K562 (cell line): Measurements from ENCODE around the gene OPRM1. TPM values are rescaled to one million over a fixed set of nuclear protein-coding genes. Genes with fewer than 3 reads are reported as not detected.

ENCODE experiments used
- ATAC-seq: fragments of 200-7000 bp; cut with Tn5 transposase; 3 replicates; pipeline ENCODE4 v1.9.1; 2020; ENCODE audit warnings: moderate library complexity
- BruUV-seq: library from RNA; stranded (reverse); fragments of 400-500 nt; replicated peaks from 2 replicates; lab custom pipeline; 2021; lab: Mats Ljungman, UMichigan
- CTCF ChIA-PET: fragments of 300-600 bp; formaldehyde crosslinking; extraction: SDS; loops from one replicate; lab custom pipeline; 2021; ENCODE audit warnings: low intra/inter-chr PET ratio; lab: Yijun Ruan, JAX
- POLR2A ChIA-PET: fragments of 300-600, 350-650 bp; sonication (Branson Sonifier 250); formaldehyde crosslinking; extraction: SDS; loops from one replicate; lab custom pipeline; 2021; ENCODE audit warnings: antibody characterized with exemption, inconsistent platforms; lab: Yijun Ruan, JAX
- DNase-seq, 4 experiments: peaks; one replicate each; pipeline versions ENCODE4 v3.0.0 to v3.0.0-alpha.2; 2011 to 2018; ENCODE audit warnings: low spot score in 3 of 4, mixed read lengths in 3 of 4; ENCODE audit errors: extremely low read depth in 1 of 4
- FAIRE-seq: peaks from 2 replicates; lab custom pipeline; 2011; peaks lifted over from hg19 to GRCh38; lab: Jason Lieb, UNC
- H2AFZ ChIP-seq: 2 replicates; pipeline ENCODE4 v1.6.0; 2011; ENCODE audit warnings: low read depth, low read length, control low read depth, inconsistent platforms
- H3K27ac ChIP-seq: fragments of 200-600 bp; 3 replicates; pipeline ENCODE4 v1.8.0; 2011; ENCODE audit warnings: low read depth, mild to moderate bottlenecking, control low read depth, inconsistent platforms, low read length, moderate library complexity, mixed read lengths; ENCODE audit errors: extremely low read depth
- H3K27me3 ChIP-seq, 2 experiments: fragments of 300-600 bp in 1 of 2; 2 replicates in 1 of 2; 3 replicates in 1 of 2; pipeline versions ENCODE4 v1.6.0 to v1.8.0; 2011; ENCODE audit warnings: inconsistent platforms in 2 of 2, low read length in 2 of 2, mild to moderate bottlenecking in 1 of 2, mixed read lengths in 1 of 2, moderate library complexity in 1 of 2; ENCODE audit not compliant: control insufficient read depth in 2 of 2, insufficient read depth in 2 of 2
- H3K36me3 ChIP-seq: fragments of 300-600 bp; 3 replicates; pipeline ENCODE4 v1.8.0; 2011; ENCODE audit warnings: mild to moderate bottlenecking, low read length, inconsistent platforms; ENCODE audit not compliant: control insufficient read depth, insufficient read depth
- H3K4me1 ChIP-seq, 2 experiments: fragments of 200-600 bp in 1 of 2; replicated peaks in 1 of 2; 2 replicates in 1 of 2; 3 replicates in 1 of 2; pipeline versions ENCODE4 v1.5.1 to v1.8.0; 2011; ENCODE audit warnings: inconsistent platforms in 2 of 2, low read length in 2 of 2, mild to moderate bottlenecking in 1 of 2, mixed read lengths in 1 of 2, moderate library complexity in 1 of 2; ENCODE audit not compliant: control insufficient read depth in 2 of 2, insufficient read depth in 2 of 2
- H3K4me2 ChIP-seq: 2 replicates; pipeline ENCODE4 v1.6.1; 2011; ENCODE audit warnings: low read length, control low read depth, inconsistent platforms, mixed read lengths; ENCODE audit not compliant: insufficient read depth
- H3K4me3 ChIP-seq: fragments of 200-600 bp; sonication (generic), shearing (Covaris generic); 2 replicates; pipeline ENCODE4 v1.5.1; 2016; ENCODE audit warnings: control low read depth, inconsistent platforms
- H3K79me2 ChIP-seq: fragments of 200-600 bp; 3 replicates; pipeline ENCODE4 v1.8.0; 2011; ENCODE audit warnings: low read length, inconsistent platforms; ENCODE audit not compliant: control insufficient read depth, insufficient read depth
- H3K9ac ChIP-seq, 2 experiments: 2 replicates each; pipeline versions ENCODE4 v1.6.0 to v1.6.1; 2011; ENCODE audit warnings: low read depth in 2 of 2, low read length in 2 of 2, control low read depth in 1 of 2, inconsistent platforms in 1 of 2, mild to moderate bottlenecking in 1 of 2, mixed read lengths in 1 of 2; ENCODE audit not compliant: insufficient read depth in 1 of 2
- H3K9me1 ChIP-seq: one replicate; pipeline ENCODE4 v1.6.0; 2011; ENCODE audit warnings: inconsistent platforms, mild to moderate bottlenecking, low read length, moderate library complexity; ENCODE audit not compliant: control insufficient read depth, insufficient read depth
- H3K9me3 ChIP-seq: replicated peaks from 2 replicates; pipeline ENCODE4 v1.5.1; 2011; ENCODE audit warnings: low read depth, low read length, inconsistent platforms; ENCODE audit not compliant: control insufficient read depth, insufficient read depth
- H4K20me1 ChIP-seq: replicated peaks from 2 replicates; pipeline ENCODE4 v1.6.1; 2011; ENCODE audit warnings: low read length, inconsistent platforms, mixed read lengths; ENCODE audit not compliant: control insufficient read depth, insufficient read depth
- BDP1 ChIP-seq: IDR thresholded peaks from 3 replicates; pipeline ENCODE4 v1.6.1; 2011; ENCODE audit not compliant: insufficient read length, insufficient read depth
- E2F3 ChIP-seq: fragments of 250-450 bp; sonication (Bioruptor Pico); IDR thresholded peaks from 2 replicates; pipeline ENCODE4 v1.4.0; 2020; ENCODE audit warnings: mild to moderate bottlenecking
- FOS ChIP-seq: IDR thresholded peaks from 3 replicates; pipeline ENCODE4 v1.6.1; 2011; ENCODE audit not compliant: insufficient read length; ENCODE audit errors: extremely low read depth
- KLF10 ChIP-seq: fragments of 250-450 bp; sonication (Bioruptor Pico); IDR thresholded peaks from 2 replicates; pipeline ENCODE4 v1.6.1; 2021; ENCODE audit warnings: matching md5 sums
- NCOA1 ChIP-seq: fragments of 450-650 bp; IDR thresholded peaks from 2 replicates; pipeline ENCODE4 v1.6.1; 2016; ENCODE audit warnings: low read depth
- PTTG1 ChIP-seq: fragments of 450-650 bp; IDR thresholded peaks from 2 replicates; pipeline ENCODE4 v1.6.1; 2016; ENCODE audit warnings: low read depth, mild to moderate bottlenecking, missing genetic modification characterization, missing compliant biosample characterization
- RBBP5 ChIP-seq: fragments of 200-600 bp; sonication (generic); IDR thresholded peaks from 2 replicates; pipeline ENCODE4 v1.6.1; 2012; ENCODE audit warnings: borderline replicate concordance, mild to moderate bottlenecking, low read length, control low read depth, inconsistent platforms; ENCODE audit not compliant: insufficient read depth, poor library complexity, severe bottlenecking
- RBM14 ChIP-seq: fragments of 200-400 bp; formaldehyde crosslinking; IDR thresholded peaks from 2 replicates; pipeline ENCODE4 v1.6.1; 2018; ENCODE audit warnings: low read depth, mild to moderate bottlenecking, low read length, moderate library complexity, borderline replicate concordance; ENCODE audit not compliant: insufficient read depth
- SRSF1 ChIP-seq: fragments of 200-400 bp; formaldehyde crosslinking; IDR thresholded peaks from 2 replicates; pipeline ENCODE4 v1.6.1; 2017; ENCODE audit warnings: mild to moderate bottlenecking, low read depth, low read length, moderate library complexity
- ZNF217 ChIP-seq: sonication (generic); formaldehyde crosslinking; IDR thresholded peaks from 2 replicates; pipeline ENCODE4 v1.8.0; 2022; ENCODE audit warnings: mild to moderate bottlenecking, missing genetic modification reagents
- ZNF780A ChIP-seq: fragments of 250-450 bp; sonication (Bioruptor Pico); IDR thresholded peaks from 2 replicates; pipeline ENCODE4 v1.5.0; 2021; ENCODE audit warnings: mild to moderate bottlenecking
- WGBS: fragments of 100-300 bp; shearing (Covaris generic); methylation state at CpG from one replicate; pipeline ENCODE4 v1.1.6; 2016; ENCODE audit warnings: low coverage, mixed read lengths; ENCODE audit not compliant: insufficient coverage; ENCODE audit errors: missing lambda C conversion rate; 5-methylcytosine and 5-hydroxymethylcytosine counted together
- in situ Hi-C: fragments of 300-500 bp; cut with MboI; formaldehyde crosslinking; loops from 4 replicates; pipeline ENCODE4 v1.15.0; 2018; ENCODE audit warnings: inconsistent platforms, mixed read lengths
- intact Hi-C: fragments of 100-400 bp; cut with micrococcal nuclease; formaldehyde crosslinking; loops from 2 replicates; pipeline ENCODE4 v1.14.2; 2022
- polyA plus RNA-seq, 8 experiments: library from polyadenylated mRNA; depleted of rRNA in 4 of 8; stranded (reverse) in 5 of 8; unstranded in 3 of 8; fragments of >200 nt; fragmentation: Nextera tagmentation in 2 of 8; fragmentation: Illumina TruSeq in 1 of 8; extraction: Ambion mirVana in 2 of 8; extraction: Trizol in 1 of 8; gene quantifications; 2 replicates each; pipeline versions ENCODE4 v1.2.1 to v1.2.3, GENCODE V29; 2011 to 2014; ENCODE audit warnings: inconsistent platforms in 1 of 8, missing spikeins in 1 of 8
- total RNA-seq, 7 experiments: library from RNA; depleted of rRNA in 6 of 7; stranded (reverse); fragments of >200 nt in 6 of 7; fragmentation: Illumina TruSeq in 2 of 7; extraction: Trizol in 2 of 7; gene quantifications; 2 replicates each; pipeline versions ENCODE4 v1.2.1 to v1.2.3, GENCODE V29; 2011 to 2021; ENCODE audit warnings: low replicate concordance in 1 of 7
- TF ChIP-seq, protein P1 (sequence below): fragments of 450-650 bp; IDR thresholded peaks from 2 replicates; pipeline ENCODE4 v1.6.1; 2018; ENCODE audit warnings: mild to moderate bottlenecking, low read depth; ENCODE audit not compliant: partially characterized antibody
- TF ChIP-seq, protein P2 (sequence below): fragments of 250-450 bp; sonication (Bioruptor Pico); IDR thresholded peaks from 2 replicates; pipeline ENCODE4 v1.4.0; 2020; ENCODE audit warnings: mild to moderate bottlenecking
- TF ChIP-seq, protein P3 (sequence below): fragments of 250-450 bp; sonication (Bioruptor Pico); IDR thresholded peaks from 2 replicates; pipeline ENCODE4 v1.8.0; 2022; ENCODE audit warnings: moderate library complexity, mild to moderate bottlenecking, inconsistent platforms

Gene OPRM1
- total and polyA plus RNA-seq, 9 of the 15 experiments (the other 6 are each of a cell fraction or from before 2014, with no cell fraction given), result not detected

- no peak for TF ChIP-seq PTTG1 (tag)
Measured at GRCh38 chr6:154086510-154086909, 47.5 kb downstream of the OPRM1 start (continued).

GRCh38 chr6:154092326-154092962 lies 53.4 kb downstream of the OPRM1 start:
- intact Hi-C loops, result no loop called here
- TF ChIP-seq NCOA1 (no peak), RBM14 (no peak), ZNF217 (no peak), E2F3 (no peak), RBBP5 (no peak), BDP1 (no peak), FOS (no peak), ZNF780A (CRISPR knock-in tag) (no peak), SRSF1 (no peak), KLF10 (CRISPR knock-in tag) (no peak)
- TF ChIP-seq, protein P1, sequence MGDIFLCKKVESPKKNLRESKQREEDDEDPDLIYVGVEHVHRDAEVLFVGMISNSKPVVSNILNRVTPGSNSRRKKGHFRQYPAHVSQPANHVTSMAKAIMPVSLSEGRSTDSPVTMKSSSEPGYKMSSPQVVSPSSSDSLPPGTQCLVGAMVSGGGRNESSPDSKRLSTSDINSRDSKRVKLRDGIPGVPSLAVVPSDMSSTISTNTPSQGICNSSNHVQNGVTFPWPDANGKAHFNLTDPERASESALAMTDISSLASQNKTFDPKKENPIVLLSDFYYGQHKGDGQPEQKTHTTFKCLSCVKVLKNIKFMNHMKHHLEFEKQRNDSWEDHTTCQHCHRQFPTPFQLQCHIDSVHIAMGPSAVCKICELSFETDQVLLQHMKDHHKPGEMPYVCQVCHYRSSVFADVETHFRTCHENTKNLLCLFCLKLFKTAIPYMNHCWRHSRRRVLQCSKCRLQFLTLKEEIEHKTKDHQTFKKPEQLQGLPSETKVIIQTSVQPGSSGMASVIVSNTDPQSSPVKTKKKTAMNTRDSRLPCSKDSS, result no peak
- TF ChIP-seq, protein P2, sequence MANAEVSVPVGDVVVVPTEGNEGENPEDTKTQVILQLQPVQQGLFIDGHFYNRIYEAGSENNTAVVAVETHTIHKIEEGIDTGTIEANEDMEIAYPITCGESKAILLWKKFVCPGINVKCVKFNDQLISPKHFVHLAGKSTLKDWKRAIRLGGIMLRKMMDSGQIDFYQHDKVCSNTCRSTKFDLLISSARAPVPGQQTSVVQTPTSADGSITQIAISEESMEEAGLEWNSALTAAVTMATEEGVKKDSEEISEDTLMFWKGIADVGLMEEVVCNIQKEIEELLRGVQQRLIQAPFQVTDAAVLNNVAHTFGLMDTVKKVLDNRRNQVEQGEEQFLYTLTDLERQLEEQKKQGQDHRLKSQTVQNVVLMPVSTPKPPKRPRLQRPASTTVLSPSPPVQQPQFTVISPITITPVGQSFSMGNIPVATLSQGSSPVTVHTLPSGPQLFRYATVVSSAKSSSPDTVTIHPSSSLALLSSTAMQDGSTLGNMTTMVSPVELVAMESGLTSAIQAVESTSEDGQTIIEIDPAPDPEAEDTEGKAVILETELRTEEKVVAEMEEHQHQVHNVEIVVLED (CRISPR knock-in tag), result no peak
- TF ChIP-seq, protein P3, sequence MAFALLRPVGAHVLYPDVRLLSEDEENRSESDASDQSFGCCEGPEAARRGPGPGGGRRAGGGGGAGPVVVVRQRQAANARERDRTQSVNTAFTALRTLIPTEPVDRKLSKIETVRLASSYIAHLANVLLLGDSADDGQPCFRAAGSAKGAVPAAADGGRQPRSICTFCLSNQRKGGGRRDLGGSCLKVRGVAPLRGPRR (CRISPR knock-in tag), result no peak
- H3K9me1 ChIP-seq, result no peaks in the 10 kb centered on the region
- H3K27ac ChIP-seq, result no peak overlapping the region
- H3K9me3 ChIP-seq, result no peaks in the 10 kb centered on the region
- H3K4me1 ChIP-seq, result no peaks in the 10 kb centered on the region
- no peaks in the 10 kb centered on the region for H3K79me2 ChIP-seq
- in situ Hi-C loops, result no loop called here
- BruUV-seq, result no TSS peak
- FAIRE-seq (no peak), DNase-seq (no peak), ATAC-seq (no peak)
- H2AFZ ChIP-seq, result no peak overlapping the region
- ChIA-PET CTCF (no interaction called here), POLR2A (no interaction called here)
- no peak overlapping the region for H3K9ac ChIP-seq
- no peak overlapping the region for H3K4me3 ChIP-seq
- H3K4me2 ChIP-seq, result no peak overlapping the region
- H3K27me3 ChIP-seq, result no peaks in the 10 kb centered on the region
- H3K36me3 ChIP-seq, result no peaks in the 10 kb centered on the region
- H4K20me1 ChIP-seq, result no peaks in the 10 kb centered on the region
- WGBS, result 1% methylated on average over 5 of the region's 5 CpGs
